GM21529 (cell line): ENCODE data around the gene TEX2.
"Not testable (repeated sequence)": the region's sequence is repeated elsewhere in the genome, so short reads cannot be mapped to it uniquely, and the experiment has no call there.

Experiments
- ATAC-seq: cut with Tn5 transposase; IDR thresholded peaks from one replicate; pipeline ENCODE4 v1.9.1; 2021; ENCODE audit not compliant: unreplicated experiment

Gene TEX2

GRCh38 chr17:64214950-64215349 is 48.1 kb downstream of the TEX2 start:
- no peak for ATAC-seq

- no peak for ATAC-seq
These were observed 48.9 kb downstream of the TEX2 start for GRCh38 chr17:64213995-64214811.

GRCh38 chr17:64212122-64212521 is 50.9 kb downstream of the TEX2 start:
- ATAC-seq, result no peak

GRCh38 chr17:64209983-64210382 is 53.1 kb downstream of the TEX2 start:
- no peak for ATAC-seq

- no peak for ATAC-seq
These were observed 53.6 kb downstream of the TEX2 start for GRCh38 chr17:64209356-64209941.

GRCh38 chr17:64208656-64209055 is 54.4 kb downstream of the TEX2 start:
- ATAC-seq, result not testable (repeated sequence)

GRCh38 chr17:64205804-64206203 is 57.3 kb downstream of the TEX2 start:
- ATAC-seq, result no peak

GRCh38 chr17:64203630-64204029 is 59.4 kb downstream of the TEX2 start:
- ATAC-seq, result no peak

GRCh38 chr17:64202683-64203344 is 60.2 kb downstream of the TEX2 start:
- no peak for ATAC-seq

- ATAC-seq, result no peak
These were observed 62.7 kb downstream of the TEX2 start for GRCh38 chr17:64200080-64201032.

- no peak for ATAC-seq
These were observed 64.5 kb downstream of the TEX2 start for GRCh38 chr17:64198331-64199090.

- ATAC-seq, result no peak
These were observed 66.5 kb downstream of the TEX2 start for GRCh38 chr17:64196601-64197000.

GRCh38 chr17:64193561-64193960 is 69.5 kb downstream of the TEX2 start:
- no peak for ATAC-seq

- no peak for ATAC-seq
These were observed 70.5 kb downstream of the TEX2 start for GRCh38 chr17:64192589-64192988.

- ATAC-seq, result no peak
These were observed 72.6 kb downstream of the TEX2 start for GRCh38 chr17:64190472-64190871.

- no peak for ATAC-seq
These were observed 75.0 kb downstream of the TEX2 start for GRCh38 chr17:64188088-64188487.

GRCh38 chr17:64187093-64187895 is 75.8 kb downstream of the TEX2 start:
- ATAC-seq, result no peak

- no peak for ATAC-seq
These were observed 76.6 kb downstream of the TEX2 start for GRCh38 chr17:64186171-64187092.
